Right lobe of liver (tissue), 4 donors: ENCODE measurements around the gene IFNA6.

Experiments
- CTCF ChIP-seq, 4 donors: fragments of 200-600 bp in 3 of 4; fragments of 450-650 bp in 1 of 4; IDR thresholded peaks; one replicate each; pipeline versions ENCODE4 v1.5.1 to v1.8.0; 2016 to 2022; ENCODE audit warnings: antibody characterized with exemption in 4 of 4, mild to moderate bottlenecking in 2 of 4
- POLR2A ChIP-seq: fragments of 450-650 bp; IDR thresholded peaks from one replicate; pipeline ENCODE4 v1.6.1; 2017; ENCODE audit warnings: antibody characterized with exemption, mild to moderate bottlenecking
- donor health status: DM: no; HTN: no; CAD: no.
- donor health status: DM: no; HTN: no; CAD: no.
- donor health status: DM: no; HTN: yes; CAD: no.

GRCh38 chr9:21357479-21358460 is 7.1 kb upstream of the IFNA6 start:
- TF ChIP-seq POLR2A = no peak
- no peak for TF ChIP-seq CTCF (IDR thresholded peaks at IDR 0.05)
